Measurements from ENCODE around the gene EBLN2. TPM values are rescaled to one million over a fixed set of nuclear protein-coding genes. Genes with fewer than 3 reads are reported as not detected.

Gene EBLN2
- 10 to 100 TPM in 2 of 3 donors, 1 to 10 TPM in 1; 8.9 to 11.2 (median 11.0) TPM for total RNA-seq
- 15.7 TPM for total RNA-seq (2013)

DNA sequence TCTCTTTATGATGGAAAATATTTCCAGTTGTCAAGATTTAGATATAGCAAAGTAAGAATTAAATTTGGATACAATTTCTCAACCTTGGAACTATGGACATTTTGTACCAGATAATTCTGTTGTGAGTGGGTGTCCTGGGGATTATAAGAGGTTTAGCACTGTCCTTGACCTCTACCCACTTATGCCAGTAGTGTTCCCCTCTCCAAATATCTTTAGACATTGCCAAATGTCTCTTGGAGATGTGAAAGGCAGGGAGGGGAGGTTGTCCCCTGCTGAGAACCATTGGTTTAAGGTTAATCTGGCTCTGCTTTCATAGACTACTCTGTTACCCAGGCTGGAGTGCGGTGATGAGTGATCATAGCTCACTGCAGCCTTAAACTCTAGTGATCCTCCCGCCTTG lies at the start of gene EBLN2:
Gene EBLN2, plus strand, starts transcription at position 244 of the 400 bp plus-strand sequence. CDS start 423 bp downstream, outside the sequence.
- TF ChIP-seq, protein P1, sequence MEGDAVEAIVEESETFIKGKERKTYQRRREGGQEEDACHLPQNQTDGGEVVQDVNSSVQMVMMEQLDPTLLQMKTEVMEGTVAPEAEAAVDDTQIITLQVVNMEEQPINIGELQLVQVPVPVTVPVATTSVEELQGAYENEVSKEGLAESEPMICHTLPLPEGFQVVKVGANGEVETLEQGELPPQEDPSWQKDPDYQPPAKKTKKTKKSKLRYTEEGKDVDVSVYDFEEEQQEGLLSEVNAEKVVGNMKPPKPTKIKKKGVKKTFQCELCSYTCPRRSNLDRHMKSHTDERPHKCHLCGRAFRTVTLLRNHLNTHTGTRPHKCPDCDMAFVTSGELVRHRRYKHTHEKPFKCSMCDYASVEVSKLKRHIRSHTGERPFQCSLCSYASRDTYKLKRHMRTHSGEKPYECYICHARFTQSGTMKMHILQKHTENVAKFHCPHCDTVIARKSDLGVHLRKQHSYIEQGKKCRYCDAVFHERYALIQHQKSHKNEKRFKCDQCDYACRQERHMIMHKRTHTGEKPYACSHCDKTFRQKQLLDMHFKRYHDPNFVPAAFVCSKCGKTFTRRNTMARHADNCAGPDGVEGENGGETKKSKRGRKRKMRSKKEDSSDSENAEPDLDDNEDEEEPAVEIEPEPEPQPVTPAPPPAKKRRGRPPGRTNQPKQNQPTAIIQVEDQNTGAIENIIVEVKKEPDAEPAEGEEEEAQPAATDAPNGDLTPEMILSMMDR (IDR thresholded peaks at IDR 0.05): no peak
- Mint-ChIP-seq H3K27me3 (ENCODE audit: low read depth in 2 of 2) (no peaks in the 10 kb centered on the region), H3K27ac (peak within 1 kb of the TSS in 1 of 2 donors; percentile 2), H3K9me3 (no peaks in the 10 kb centered on the region), H3K4me1 (peaks cover under 1 to 8% of the 10 kb centered on the region in 2 donors), H3K36me3 (peaks cover 15% of the 10 kb centered on the region), H3K4me3 (no peak within 1 kb of the TSS)
- Histone ChIP-seq H3K4me3 (ENCODE audit: low read length) (no peak within 1 kb of the TSS), H3K9me3 (ENCODE audit: control insufficient read depth, insufficient read depth, low read length) (no peaks in the 10 kb centered on the region), H3K27ac (ENCODE audit: low read length) (no peak within 1 kb of the TSS), H3K27me3 (ENCODE audit: control insufficient read depth, insufficient read depth, low read length) (no peaks in the 10 kb centered on the region), H3K36me3 (ENCODE audit: control insufficient read depth, insufficient read depth, low read length) (peaks cover 38% of the 10 kb centered on the region), H3K4me1 (ENCODE audit: control insufficient read depth, insufficient read depth, low read length) (no peaks in the 10 kb centered on the region)
- intact Hi-C loops (cut with micrococcal nuclease): no loop called here
- ATAC-seq: no peak
- 95% methylated on average over 2 of the region's 2 CpGs for WGBS (ENCODE audit: insufficient coverage)
- DNase-seq: no peak

DNA sequence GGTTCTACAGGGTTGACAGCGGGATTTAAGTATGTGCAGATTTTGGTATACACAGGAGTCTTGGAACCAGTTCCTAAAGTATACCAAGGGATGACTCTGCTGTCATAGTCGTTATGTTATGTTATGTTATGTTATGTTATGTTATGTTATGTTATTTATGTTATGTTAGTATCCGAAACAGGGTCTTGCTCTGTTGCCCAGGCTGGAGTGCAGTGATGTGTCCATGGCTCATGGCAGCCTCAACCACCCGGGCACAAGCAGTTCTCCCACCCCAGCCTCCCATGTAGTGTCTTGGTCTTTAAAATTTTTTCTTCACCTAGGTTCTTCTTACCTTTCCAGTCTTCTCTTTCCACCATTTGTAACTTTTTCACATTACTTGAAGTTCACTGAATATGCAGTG lies 43.2 kb upstream of the EBLN2 start:
- Mint-ChIP-seq H3K4me1 (peaks cover 43 to 62% of the 10 kb centered on the region in 2 donors), H3K36me3 (no peaks in the 10 kb centered on the region), H3K9me3 (no peaks in the 10 kb centered on the region), H3K4me3 (no peak overlapping the region), H3K27me3 (ENCODE audit: low read depth in 2 of 2) (no peaks in the 10 kb centered on the region), H3K27ac (peak overlapping the region in 1 of 2 donors; percentile 21)
- Histone ChIP-seq H3K36me3 (ENCODE audit: control insufficient read depth, insufficient read depth, low read length) (no peaks in the 10 kb centered on the region), H3K4me3 (ENCODE audit: low read length) (no peak overlapping the region), H3K4me1 (ENCODE audit: control insufficient read depth, insufficient read depth, low read length) (peaks cover 21% of the 10 kb centered on the region), H3K9me3 (ENCODE audit: control insufficient read depth, insufficient read depth, low read length) (no peaks in the 10 kb centered on the region), H3K27ac (ENCODE audit: low read length) (no peak overlapping the region), H3K27me3 (ENCODE audit: control insufficient read depth, insufficient read depth, low read length) (no peaks in the 10 kb centered on the region)
- TF ChIP-seq, protein P1 (IDR thresholded peaks at IDR 0.05): no peak
- ATAC-seq (no peak), DNase-seq (no peak)
- WGBS (ENCODE audit: insufficient coverage): 93% methylated on average over 4 of the region's 4 CpGs
- intact Hi-C loops (cut with micrococcal nuclease): no loop called here

DNA sequence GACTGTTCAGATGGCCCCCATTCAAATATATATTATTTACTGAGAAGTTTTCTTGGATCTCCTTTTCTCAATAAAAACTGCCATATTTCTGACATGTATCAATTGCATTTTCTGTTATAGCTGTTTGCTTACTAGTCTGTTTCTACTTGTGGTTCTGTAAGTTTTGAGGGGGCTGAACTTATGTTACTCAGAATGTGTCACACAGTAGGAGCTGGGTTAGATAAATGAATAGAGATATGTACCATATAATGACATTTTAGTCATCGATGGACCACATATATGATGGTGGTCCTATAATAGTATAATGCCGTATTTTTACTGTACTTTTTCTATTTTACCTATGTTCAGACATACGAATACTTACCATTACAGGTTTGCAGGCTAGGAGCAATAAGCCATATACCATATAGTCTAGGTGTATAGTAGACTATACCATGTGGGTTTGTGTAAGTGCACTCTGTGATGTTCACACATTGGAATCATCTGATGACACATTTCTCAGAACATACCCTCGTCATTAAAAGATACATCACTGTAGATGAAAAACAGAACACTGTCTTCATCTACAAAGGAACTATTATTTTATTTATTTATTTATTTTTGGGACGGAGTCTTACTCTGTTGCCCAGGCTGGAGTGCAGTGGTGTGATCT lies 42.5 kb upstream of the EBLN2 start:
- intact Hi-C loops (cut with micrococcal nuclease): no loop called here
- WGBS (ENCODE audit: insufficient coverage): 83% methylated on average over 1 of the region's 5 CpGs
- H3K36me3 ChIP-seq (ENCODE audit: control insufficient read depth, insufficient read depth, low read length): no peaks in the 10 kb centered on the region
- peaks cover 21% of the 10 kb centered on the region for H3K4me1 ChIP-seq (ENCODE audit: control insufficient read depth, insufficient read depth, low read length)
- TF ChIP-seq, protein P1 (IDR thresholded peaks at IDR 0.05): no peak
- H3K27me3 ChIP-seq (ENCODE audit: control insufficient read depth, insufficient read depth, low read length): no peaks in the 10 kb centered on the region
- Mint-ChIP-seq H3K36me3 (no peaks in the 10 kb centered on the region), H3K27ac (peak overlapping the region in 1 of 2 donors; percentile 21), H3K4me3 (no peak overlapping the region), H3K27me3 (ENCODE audit: low read depth in 2 of 2) (no peaks in the 10 kb centered on the region), H3K9me3 (no peaks in the 10 kb centered on the region), H3K4me1 (peaks cover 43 to 62% of the 10 kb centered on the region in 2 donors)
- H3K4me3 ChIP-seq (ENCODE audit: low read length): no peak overlapping the region
- H3K27ac ChIP-seq (ENCODE audit: low read length): no peak overlapping the region
- H3K9me3 ChIP-seq (ENCODE audit: control insufficient read depth, insufficient read depth, low read length): no peaks in the 10 kb centered on the region
- DNase-seq: no peak
- ATAC-seq: peak; percentile 56 to 73 (median 64)
